Measurements from ENCODE around the gene SLC9A5.

SLC9A5 gene

DNA sequence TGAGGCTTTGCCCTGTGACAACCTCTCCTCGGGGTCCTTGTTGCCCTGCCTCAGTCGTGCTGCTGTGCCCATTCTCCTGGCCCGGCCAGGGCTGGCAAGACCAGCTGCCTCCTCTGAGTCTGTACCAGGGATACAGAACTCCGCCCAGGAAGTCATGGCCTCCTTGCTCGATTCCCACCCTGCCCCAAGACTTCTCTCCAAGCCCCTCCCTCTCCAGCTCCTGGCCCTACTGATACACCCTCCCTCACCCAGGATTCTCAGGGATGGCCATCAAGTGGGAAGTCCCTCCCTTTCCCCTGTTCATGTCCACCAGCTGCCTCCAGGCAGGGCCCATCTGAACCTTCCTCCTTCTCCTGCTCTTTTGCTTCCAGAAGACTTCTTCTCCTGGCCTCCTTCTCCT lies 33.1 kb upstream of the SLC9A5 start:
- no peak for DNase-seq (ENCODE audit: low read depth)
- H3K4me3 ChIP-seq (ENCODE audit: low read depth, low read length): no peak overlapping the region

DNA sequence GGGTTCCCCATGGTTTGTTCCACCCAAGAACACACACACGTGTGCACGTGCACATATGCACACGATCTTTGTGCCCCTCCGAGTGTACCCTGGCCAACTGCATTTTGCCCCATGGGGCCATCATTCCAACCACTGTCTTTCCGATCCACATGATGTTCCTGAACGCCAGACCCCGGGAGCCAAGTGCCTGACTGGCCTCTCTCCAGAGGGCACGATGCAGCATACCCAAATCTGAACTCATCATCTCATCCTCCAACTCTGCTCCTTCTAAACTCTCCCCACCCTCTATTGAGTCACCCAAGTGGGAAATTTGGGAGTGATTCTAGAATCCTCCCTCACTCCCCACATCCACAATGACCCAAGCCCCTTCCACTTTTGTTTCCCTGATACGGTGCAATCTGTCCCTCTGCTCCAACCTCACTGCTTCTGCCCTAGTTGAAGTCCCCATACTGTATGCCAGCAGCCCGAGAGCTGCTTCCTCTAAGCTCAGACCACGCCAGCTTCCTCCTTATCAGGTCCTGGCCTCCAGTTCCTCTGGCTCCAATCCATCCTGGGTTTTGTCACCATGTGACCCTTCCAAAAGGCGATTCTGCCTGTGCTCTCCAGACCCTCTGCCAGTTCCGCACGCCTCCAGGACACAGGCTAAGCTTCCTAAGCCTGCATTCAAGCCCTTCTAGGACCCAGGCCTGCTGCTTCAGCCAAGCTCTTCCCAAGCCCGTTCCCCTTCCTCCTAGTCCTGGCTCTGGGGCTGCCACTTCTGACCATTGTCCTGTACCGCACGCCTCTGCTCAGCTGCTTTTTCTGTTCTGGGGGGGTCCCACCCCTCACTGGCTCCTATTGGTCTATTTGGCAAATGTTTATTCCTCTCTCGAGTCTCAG lies 31.9 kb upstream of the SLC9A5 start:
- DNase-seq (ENCODE audit: low read depth): no peak
- no peak for TF ChIP-seq CTCF (IDR thresholded peaks at IDR 0.05; ENCODE audit: insufficient read depth, low read depth, low read length, missing control alignments)
- no peak overlapping the region for H3K4me3 ChIP-seq (ENCODE audit: low read depth, low read length)

More for the DNA sequence above, 33.1 kb upstream of the SLC9A5 start:
- TF ChIP-seq CTCF (IDR thresholded peaks at IDR 0.05; ENCODE audit: insufficient read depth, low read depth, low read length, missing control alignments): no peak

DNA sequence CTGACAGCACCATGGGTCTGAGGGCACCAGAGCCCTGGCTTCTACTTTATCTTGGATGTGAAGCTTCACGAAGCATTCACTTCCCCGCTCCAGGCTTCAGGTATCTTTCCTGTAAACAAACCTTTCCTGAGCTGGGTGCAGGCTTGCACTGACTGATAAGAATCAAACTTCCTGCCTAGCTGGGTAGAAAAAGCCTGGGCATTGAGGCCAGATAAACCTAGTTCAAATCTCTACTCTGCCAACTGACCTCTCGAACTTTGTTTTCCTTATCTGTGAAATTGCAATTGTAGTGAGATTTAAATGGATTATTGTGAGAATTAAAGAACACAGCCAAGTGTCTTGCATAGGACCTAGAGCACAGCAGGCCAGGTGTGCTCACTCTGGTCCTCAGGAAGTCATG lies 24.8 kb upstream of the SLC9A5 start:
- no peak overlapping the region for H3K4me3 ChIP-seq (ENCODE audit: low read depth, low read length)
- DNase-seq (ENCODE audit: low read depth): no peak
- TF ChIP-seq CTCF (IDR thresholded peaks at IDR 0.05; ENCODE audit: insufficient read depth, low read depth, low read length, missing control alignments): no peak

DNA sequence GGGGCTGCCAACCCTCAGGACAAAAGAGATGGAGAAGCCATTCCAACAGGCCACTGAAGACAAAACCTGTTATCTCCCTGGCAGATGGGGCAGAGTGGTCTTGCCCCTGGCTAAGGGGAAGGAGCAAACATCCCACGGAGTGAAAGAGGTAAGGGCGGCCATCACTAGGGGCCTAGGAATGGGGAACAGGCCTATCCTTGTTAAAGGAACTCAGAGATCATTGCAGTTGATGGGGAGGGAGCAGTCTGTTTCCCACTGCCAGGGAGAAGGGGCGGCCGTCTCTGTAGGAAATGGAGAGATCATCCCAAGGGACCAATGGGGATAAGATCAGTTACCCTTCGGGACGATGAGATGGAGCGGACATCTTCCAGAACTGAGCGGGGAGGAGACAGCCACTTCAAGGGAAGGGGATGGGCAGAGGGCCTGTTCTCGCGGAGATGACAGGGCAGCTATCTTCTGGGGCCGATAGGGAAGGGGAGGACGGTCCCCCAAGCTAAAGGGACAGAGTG lies 22.4 kb upstream of the SLC9A5 start:
- peak overlapping the region; percentile 97 for H3K4me3 ChIP-seq (ENCODE audit: low read depth, low read length)
- DNase-seq (ENCODE audit: low read depth): no peak

DNA sequence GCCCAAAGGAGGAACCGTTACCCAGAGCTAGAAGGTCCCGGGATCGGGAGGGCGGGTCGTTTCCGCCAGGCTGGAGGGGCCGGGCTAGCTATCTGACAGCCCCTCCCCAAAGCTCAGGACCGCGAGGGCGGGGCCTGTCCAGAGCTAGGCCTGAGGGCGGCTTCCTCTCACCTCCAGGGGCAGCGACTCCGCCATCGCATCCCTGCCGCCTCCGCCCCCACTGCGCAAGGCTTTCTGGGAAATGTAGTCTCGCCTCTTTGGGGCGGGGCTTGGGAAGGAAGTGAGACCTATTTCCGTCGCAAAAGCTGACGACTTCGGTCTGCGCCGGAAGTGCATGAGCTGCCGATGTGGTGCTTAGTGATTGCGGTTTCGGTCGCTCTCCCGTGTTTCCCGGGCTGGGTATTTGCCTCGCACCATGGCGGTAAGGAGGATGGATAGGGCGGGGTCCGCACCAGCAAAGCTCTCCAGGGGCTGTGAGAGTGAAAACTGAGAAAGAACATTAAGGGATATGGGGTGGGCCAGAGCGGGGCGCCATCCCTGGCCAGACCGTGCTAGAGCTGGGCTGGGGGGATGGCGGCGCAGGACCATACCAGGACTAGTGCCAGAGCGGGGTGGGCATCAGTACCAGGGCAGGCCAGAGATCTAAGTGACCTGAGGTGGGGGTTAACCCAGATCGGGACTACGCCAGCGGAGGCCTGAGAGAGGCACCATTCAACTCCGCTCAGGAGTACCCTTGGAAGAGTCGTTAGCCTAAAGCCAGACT lies 21.8 kb upstream of the SLC9A5 start, which contains the start of gene TMEM208:
Gene TMEM208 (plus strand): TSS at position 327 of the 763 bp plus-strand sequence. CDS start 89 bp downstream, at position 416.
- TF ChIP-seq CTCF (IDR thresholded peaks at IDR 0.05; ENCODE audit: insufficient read depth, low read depth, low read length, missing control alignments): peak; percentile 14
- peak within 1 kb of the TSS; percentile 97 for H3K4me3 ChIP-seq (ENCODE audit: low read depth, low read length)
- DNase-seq (ENCODE audit: low read depth): peak; percentile 99

More for the DNA sequence above, 22.4 kb upstream of the SLC9A5 start:
- no peak for TF ChIP-seq CTCF (IDR thresholded peaks at IDR 0.05; ENCODE audit: insufficient read depth, low read depth, low read length, missing control alignments)

GRCh38 chr16:67227567-67227921 lies 21.2 kb upstream of the SLC9A5 start:
- no peak for DNase-seq (ENCODE audit: low read depth)
- peak overlapping the region; percentile 97 for H3K4me3 ChIP-seq (ENCODE audit: low read depth, low read length)
- TF ChIP-seq CTCF (IDR thresholded peaks at IDR 0.05; ENCODE audit: insufficient read depth, low read depth, low read length, missing control alignments): no peak
